ENCODE measurements around the gene DPH3. TPM values are rescaled to one million over a fixed set of nuclear protein-coding genes. Genes with fewer than 3 reads are reported as not detected.

DPH3 gene
- total and polyA plus RNA-seq, 9 of the 15 experiments (the other 6 are each of a cell fraction or from before 2014, with no cell fraction given), result 15.9 to 131 (median 38.7) TPM

- Histone ChIP-seq H3K9ac (ENCODE audit: insufficient read depth in 1 of 2, low read depth in 2 of 2, low read length in 2 of 2) (no peak overlapping the region), H2AFZ (ENCODE audit: low read depth, low read length) (no peak overlapping the region), H3K27me3 (ENCODE audit: control insufficient read depth in 2 of 2, insufficient read depth in 2 of 2, low read length in 2 of 2) (no peaks in the 10 kb centered on the region), H4K20me1 (replicated peaks; ENCODE audit: control insufficient read depth, insufficient read depth, low read length) (0 out of 2 replicates have a peak, but pooled peaks cover under 1% of the 10 kb centered on the region), H3K27ac (ENCODE audit: extremely low read depth, low read depth, low read length) (no peak overlapping the region), H3K4me2 (ENCODE audit: insufficient read depth, low read length) (no peak overlapping the region), H3K9me1 (ENCODE audit: control insufficient read depth, insufficient read depth, low read length) (no peaks in the 10 kb centered on the region), H3K4me1 (replicated peaks in 1 of 2; ENCODE audit: control insufficient read depth in 2 of 2, insufficient read depth in 2 of 2, low read length in 2 of 2) (peaks cover 0 to 29% of the 10 kb centered on the region in 2 experiments; a peak in 3 of 5 replicates), H3K79me2 (ENCODE audit: control insufficient read depth, insufficient read depth, low read length) (no peaks in the 10 kb centered on the region), H3K4me3 (no peak overlapping the region), H3K36me3 (ENCODE audit: control insufficient read depth, insufficient read depth, low read length) (peaks cover 94% of the 10 kb centered on the region), H3K9me3 (replicated peaks; ENCODE audit: control insufficient read depth, insufficient read depth, low read depth, low read length) (no peaks in the 10 kb centered on the region)
- in situ Hi-C loops (cut with MboI) (no loop called here), intact Hi-C loops (cut with micrococcal nuclease) (no loop called here)
- TF ChIP-seq KAT2B (IDR thresholded peaks at IDR 0.05; ENCODE audit: low read depth, low read length) (no peak), RUNX1 (IDR thresholded peaks at IDR 0.05; ENCODE audit: low read depth) (no peak), ESRRA (IDR thresholded peaks at IDR 0.05; ENCODE audit: borderline replicate concordance, low read depth) (no peak), GTF2E2 (tag; IDR thresholded peaks at IDR 0.05) (no peak), BHLHE40 (IDR thresholded peaks at IDR 0.05; ENCODE audit: low read length) (no peak), ZHX1 (conservative IDR thresholded peaks at IDR 0.05; ENCODE audit: low read length) (no peak), CBFB (CRISPR knock-in tag; IDR thresholded peaks at IDR 0.05) (no peak), SAP30 (IDR thresholded peaks at IDR 0.05; ENCODE audit: borderline replicate concordance, insufficient read depth, low read depth, low read length, poor library complexity, severe bottlenecking) (no peak), ELF1 (tag; IDR thresholded peaks at IDR 0.05) (no peak)
- TF ChIP-seq, protein P1, sequence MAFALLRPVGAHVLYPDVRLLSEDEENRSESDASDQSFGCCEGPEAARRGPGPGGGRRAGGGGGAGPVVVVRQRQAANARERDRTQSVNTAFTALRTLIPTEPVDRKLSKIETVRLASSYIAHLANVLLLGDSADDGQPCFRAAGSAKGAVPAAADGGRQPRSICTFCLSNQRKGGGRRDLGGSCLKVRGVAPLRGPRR (CRISPR knock-in tag; IDR thresholded peaks at IDR 0.05), result no peak
- TF ChIP-seq, protein P2, sequence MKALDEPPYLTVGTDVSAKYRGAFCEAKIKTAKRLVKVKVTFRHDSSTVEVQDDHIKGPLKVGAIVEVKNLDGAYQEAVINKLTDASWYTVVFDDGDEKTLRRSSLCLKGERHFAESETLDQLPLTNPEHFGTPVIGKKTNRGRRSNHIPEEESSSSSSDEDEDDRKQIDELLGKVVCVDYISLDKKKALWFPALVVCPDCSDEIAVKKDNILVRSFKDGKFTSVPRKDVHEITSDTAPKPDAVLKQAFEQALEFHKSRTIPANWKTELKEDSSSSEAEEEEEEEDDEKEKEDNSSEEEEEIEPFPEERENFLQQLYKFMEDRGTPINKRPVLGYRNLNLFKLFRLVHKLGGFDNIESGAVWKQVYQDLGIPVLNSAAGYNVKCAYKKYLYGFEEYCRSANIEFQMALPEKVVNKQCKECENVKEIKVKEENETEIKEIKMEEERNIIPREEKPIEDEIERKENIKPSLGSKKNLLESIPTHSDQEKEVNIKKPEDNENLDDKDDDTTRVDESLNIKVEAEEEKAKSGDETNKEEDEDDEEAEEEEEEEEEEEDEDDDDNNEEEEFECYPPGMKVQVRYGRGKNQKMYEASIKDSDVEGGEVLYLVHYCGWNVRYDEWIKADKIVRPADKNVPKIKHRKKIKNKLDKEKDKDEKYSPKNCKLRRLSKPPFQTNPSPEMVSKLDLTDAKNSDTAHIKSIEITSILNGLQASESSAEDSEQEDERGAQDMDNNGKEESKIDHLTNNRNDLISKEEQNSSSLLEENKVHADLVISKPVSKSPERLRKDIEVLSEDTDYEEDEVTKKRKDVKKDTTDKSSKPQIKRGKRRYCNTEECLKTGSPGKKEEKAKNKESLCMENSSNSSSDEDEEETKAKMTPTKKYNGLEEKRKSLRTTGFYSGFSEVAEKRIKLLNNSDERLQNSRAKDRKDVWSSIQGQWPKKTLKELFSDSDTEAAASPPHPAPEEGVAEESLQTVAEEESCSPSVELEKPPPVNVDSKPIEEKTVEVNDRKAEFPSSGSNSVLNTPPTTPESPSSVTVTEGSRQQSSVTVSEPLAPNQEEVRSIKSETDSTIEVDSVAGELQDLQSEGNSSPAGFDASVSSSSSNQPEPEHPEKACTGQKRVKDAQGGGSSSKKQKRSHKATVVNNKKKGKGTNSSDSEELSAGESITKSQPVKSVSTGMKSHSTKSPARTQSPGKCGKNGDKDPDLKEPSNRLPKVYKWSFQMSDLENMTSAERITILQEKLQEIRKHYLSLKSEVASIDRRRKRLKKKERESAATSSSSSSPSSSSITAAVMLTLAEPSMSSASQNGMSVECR (CRISPR knock-in tag; IDR thresholded peaks at IDR 0.05), result no peak
- BruUV-seq (replicated peaks), result no TSS peak
- DNase-seq (ENCODE audit: extremely low read depth in 1 of 4, low spot score in 3 of 4) (no peak), ATAC-seq (no peak), FAIRE-seq (no peak)
- ChIA-PET POLR2A (no interaction called here), CTCF (ENCODE audit: low intra/inter-chr PET ratio) (no interaction called here)
- 93% methylated on average over 6 of the region's 6 CpGs for WGBS (ENCODE audit: insufficient coverage, low coverage, missing lambda C conversion rate)
These were observed 34.1 kb upstream of the DPH3 start for GRCh38 chr3:16298891-16299290.

All from K562 (cell line).